A673 (cell line): ENCODE data around the gene ARHGEF39. TPM values are rescaled to one million over a fixed set of nuclear protein-coding genes. Genes with fewer than 3 reads are reported as not detected.
A peak's percentile ranks its signal among the peaks of the same experiment; 100 is the strongest.

Experiments
- BruUV-seq: library from RNA; stranded (reverse); fragments of 400-500 nt; replicated peaks from 2 replicates; lab custom pipeline; 2021; lab: Mats Ljungman, UMichigan
- CTCF ChIA-PET: fragments of 300-600 bp; sonication (Branson Sonifier 250); formaldehyde crosslinking; loops from one replicate; lab custom pipeline; 2022; ENCODE audit warnings: antibody characterized with exemption; lab: Charles Lee
- POLR2A ChIA-PET: fragments of 300-600 bp; sonication (Branson Sonifier 250); formaldehyde crosslinking; loops from one replicate; lab custom pipeline; 2022; ENCODE audit warnings: antibody characterized with exemption; ENCODE audit not compliant: low non-redundant PET; lab: Charles Lee
- DNase-seq: peaks from one replicate; pipeline ENCODE4 v3.0.0-alpha.2; 2015; ENCODE audit warnings: low spot score
- H3K27ac ChIP-seq: fragments of 200-600 bp; sonication (generic); 2 replicates; pipeline ENCODE4 v1.5.1; 2016; ENCODE audit warnings: mixed run types, low read depth, mild to moderate bottlenecking, mixed read lengths, antibody characterized with exemption, low read length; ENCODE audit not compliant: poor library complexity, severe bottlenecking
- H3K27me3 ChIP-seq: fragments of 200-600 bp; sonication (generic); replicated peaks from 2 replicates; pipeline ENCODE4 v1.6.1; 2017; ENCODE audit warnings: mixed run types, low read depth, mild to moderate bottlenecking, mixed read lengths, antibody characterized with exemption, low read length; ENCODE audit not compliant: insufficient read depth, poor library complexity
- H3K36me3 ChIP-seq: fragments of 200-600 bp; sonication (generic); 2 replicates; pipeline ENCODE4 v1.6.1; 2016; ENCODE audit warnings: mixed run types, mild to moderate bottlenecking, mixed read lengths, antibody characterized with exemption, low read length; ENCODE audit not compliant: insufficient read depth, poor library complexity, severe bottlenecking
- H3K4me1 ChIP-seq: fragments of 200-600 bp; sonication (generic); 2 replicates; pipeline ENCODE4 v1.6.1; 2017; ENCODE audit warnings: mixed run types, mild to moderate bottlenecking, mixed read lengths, antibody characterized with exemption, low read length; ENCODE audit not compliant: insufficient read depth, poor library complexity, severe bottlenecking
- H3K4me3 ChIP-seq: fragments of 200-600 bp; sonication (generic); 2 replicates; pipeline ENCODE4 v1.5.1; 2016; ENCODE audit warnings: low read depth, mixed run types, mild to moderate bottlenecking, mixed read lengths, low read length; ENCODE audit not compliant: poor library complexity, severe bottlenecking
- H3K9me3 ChIP-seq: fragments of 200-600 bp; sonication (generic); 2 replicates; pipeline ENCODE4 v1.6.1; 2016; ENCODE audit warnings: mixed run types, low read depth, mild to moderate bottlenecking, mixed read lengths, antibody characterized with exemption, low read length; ENCODE audit not compliant: poor library complexity, severe bottlenecking
- CTCF ChIP-seq: fragments of 300-800, 200-600 bp; sonication (generic); conservative IDR thresholded peaks from 2 replicates; pipeline ENCODE4 v1.5.1; 2017; ENCODE audit warnings: low read depth, mild to moderate bottlenecking, antibody characterized with exemption, low read length, moderate library complexity, mixed read lengths
- EZH2 ChIP-seq: fragments of 200-600 bp; sonication (generic); IDR thresholded peaks from 2 replicates; pipeline ENCODE4 v1.6.1; 2017; ENCODE audit warnings: borderline replicate concordance, low read depth, mild to moderate bottlenecking, mixed read lengths, antibody characterized with exemption, low read length; ENCODE audit not compliant: poor library complexity, severe bottlenecking
- intact Hi-C: fragments of 100-400 bp; cut with micrococcal nuclease; formaldehyde crosslinking; loops from one replicate; pipeline ENCODE4 v1.10.0; 2022; ENCODE audit not compliant: unreplicated experiment
- microRNA-seq: library from miRNA; unstranded; fragments of <30 nt; microRNA quantifications from one replicate; pipeline ENCODE4 v1.2.0, GENCODE V29; 2021
- total RNA-seq: library from RNA; stranded (reverse); gene quantifications from 2 replicates; pipeline ENCODE4 v1.2.3, GENCODE V29; 2021

The ARHGEF39 gene
- total RNA-seq, 1 experiment from 2014 or later: 25.0 TPM

DNA sequence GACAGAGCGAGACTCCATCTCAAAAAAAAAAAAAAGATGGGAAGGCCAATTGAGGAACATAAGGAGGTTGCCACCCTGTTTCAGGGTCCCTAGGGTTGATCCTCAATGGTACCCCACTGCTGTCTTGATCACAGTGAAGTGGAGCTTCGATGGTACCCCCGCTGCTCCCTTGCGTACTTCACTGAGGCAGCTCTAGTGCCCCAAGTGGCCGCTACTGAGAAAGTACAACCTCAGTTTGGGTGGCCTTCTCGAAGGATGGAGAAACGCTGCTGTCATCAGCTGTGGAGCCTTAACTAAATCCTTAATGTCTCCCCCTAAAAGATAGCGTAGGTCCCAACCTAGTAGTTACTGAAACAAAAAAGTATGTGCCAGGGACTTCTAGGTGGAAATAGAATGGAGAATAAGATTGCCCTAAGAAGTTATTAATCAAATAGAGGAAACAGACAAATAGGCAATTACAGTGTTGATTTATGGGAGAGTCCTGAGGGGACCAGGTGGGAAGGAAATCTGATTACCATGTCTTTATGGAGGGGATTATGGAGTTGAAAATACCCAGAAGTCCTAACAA, 53.7 kb downstream of the ARHGEF39 start:
- POLR2A ChIA-PET: no interaction called here
- peaks cover 10% of the 10 kb centered on the region for H3K27me3 ChIP-seq
- H3K4me1 ChIP-seq: no peaks in the 10 kb centered on the region
- H3K9me3 ChIP-seq: no peaks in the 10 kb centered on the region
- H3K4me3 ChIP-seq: no peak overlapping the region
- H3K27ac ChIP-seq: no peak overlapping the region
- TF ChIP-seq CTCF: peak; percentile 81
- TF ChIP-seq EZH2: no peak
- no TSS peak for BruUV-seq
- peaks cover 11% of the 10 kb centered on the region for H3K36me3 ChIP-seq
- DNase-seq: peak; percentile 60
- intact Hi-C loops: no loop called here
- CTCF ChIA-PET: interaction anchor here (0.6 to 1.0 kb wide), 4 partner anchors 35 to 142 kb away, joined by 3 to 4 read pairs (median 3); partner anchors contain the start of gene CREB3

DNA sequence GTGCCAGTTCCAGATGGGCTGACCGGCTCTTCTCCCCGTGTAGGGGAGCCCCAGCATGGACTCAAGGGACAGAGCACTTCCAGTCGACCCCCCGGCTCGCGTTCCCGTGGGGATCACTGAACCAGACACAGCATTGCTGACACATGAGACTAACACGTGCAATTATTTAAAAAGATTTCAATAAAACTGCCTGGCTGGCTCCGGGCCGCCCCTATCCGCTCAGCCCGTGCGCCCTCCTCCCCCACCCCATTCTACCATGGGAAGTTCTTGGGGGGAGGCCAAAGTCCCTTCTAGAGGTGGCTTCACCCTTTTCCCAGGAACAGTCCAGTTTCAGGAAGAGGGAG, 55.2 kb downstream of the ARHGEF39 start:
- intact Hi-C loops: loop anchor here (10.0 kb wide), 1 partner anchor 205 kb away; the partner anchor contains the start of genes HINT2 and SPAG8
- no peak for DNase-seq
- Histone ChIP-seq H3K27me3 (no peaks in the 10 kb centered on the region), H3K36me3 (peaks cover 11% of the 10 kb centered on the region), H3K27ac (no peak overlapping the region), H3K4me1 (no peaks in the 10 kb centered on the region), H3K4me3 (no peak overlapping the region), H3K9me3 (no peaks in the 10 kb centered on the region)
- ChIA-PET POLR2A (no interaction called here), CTCF (no interaction called here)
- no TSS peak for BruUV-seq
- TF ChIP-seq CTCF: no peak

Small RNA genes within 50 kb of the gene (microRNA-seq; reads per million reads assigned to microRNA genes)
- gene MIR6852: 1.3 reads per million

Other genes with a start within 250 kb of the ARHGEF39 start
- gene RUSC2, start 175.1 kb downstream of the ARHGEF39 start, total RNA-seq: 19.4 and 22.2 TPM in 2 replicates
- gene TESK1, start 59.9 kb downstream of the ARHGEF39 start, total RNA-seq: 31.8 and 31.9 TPM in 2 replicates
- not detected in 2 replicates for gene CD72, start 46.8 kb downstream of the ARHGEF39 start, total RNA-seq
- not detected in 2 replicates for gene SIT1, start 14.3 kb downstream of the ARHGEF39 start, total RNA-seq
- gene RMRP, start 7.2 kb downstream of the ARHGEF39 start, total RNA-seq: 13,531 and 14,573 TPM in 2 replicates
- gene CCDC107, start 6.9 kb downstream of the ARHGEF39 start, total RNA-seq: 12.9 and 16.4 TPM in 2 replicates
- 0.32 and 1.4 TPM in 2 replicates for gene CA9, start 8.7 kb upstream of the ARHGEF39 start, total RNA-seq
- gene TPM2, start 24.7 kb upstream of the ARHGEF39 start, total RNA-seq: 39.2 and 44.3 TPM in 2 replicates
- 173 and 178 TPM in 2 replicates for gene TLN1, start 67.0 kb upstream of the ARHGEF39 start, total RNA-seq
- 27.6 and 29.1 TPM in 2 replicates for gene CREB3, start 67.5 kb upstream of the ARHGEF39 start, total RNA-seq
- 67.6 and 70.5 TPM in 2 replicates for gene GBA2, start 84.0 kb upstream of the ARHGEF39 start, total RNA-seq
- 21.9 and 26.3 TPM in 2 replicates for gene RGP1, start 84.1 kb upstream of the ARHGEF39 start, total RNA-seq
- not detected in 2 replicates for gene MSMP, start 89.1 kb upstream of the ARHGEF39 start, total RNA-seq
- gene NPR2, start 126.4 kb upstream of the ARHGEF39 start, total RNA-seq: 4.7 and 9.1 TPM in 2 replicates
- 1.1 and 1.4 TPM in 2 replicates for gene SPAG8, start 147.1 kb upstream of the ARHGEF39 start, total RNA-seq
- 51.5 and 68.9 TPM in 2 replicates for gene HINT2, start 149.8 kb upstream of the ARHGEF39 start, total RNA-seq
- not detected in 2 replicates for gene FAM221B, start 163.5 kb upstream of the ARHGEF39 start, total RNA-seq
- gene TMEM8B, start 164.0 kb upstream of the ARHGEF39 start, total RNA-seq: 6.9 and 10.9 TPM in 2 replicates
- not detected in 2 replicates for gene OR13J1, start 205.2 kb upstream of the ARHGEF39 start, total RNA-seq
- gene HRCT1, start 241.0 kb upstream of the ARHGEF39 start, total RNA-seq: 0.33 TPM in 1 of 2 replicates, not detected in the other
- gene SPAAR, start 244.3 kb upstream of the ARHGEF39 start, total RNA-seq: 0.37 TPM in 1 of 2 replicates, not detected in the other